ENCODE data around the gene CD109. TPM values are rescaled to one million over a fixed set of nuclear protein-coding genes. Genes with fewer than 3 reads are reported as not detected.

The CD109 gene
- total and polyA plus RNA-seq, 10 of the 15 experiments (the other 5 are each of a cell fraction or from before 2014, with no cell fraction given): 0.27 to 4.4 (median 2.1) TPM

GRCh38 chr6:73649783-73650182 lies 46.2 kb upstream of the CD109 start:
- Histone ChIP-seq H2AFZ (ENCODE audit: control insufficient read depth, low read depth, low read length) (no peak overlapping the region), H3K36me3 (ENCODE audit: control insufficient read depth in 2 of 2, insufficient read depth in 2 of 2, low read length in 1 of 2) (no peaks in the 10 kb centered on the region), H4K20me1 (ENCODE audit: control insufficient read depth, insufficient read depth) (no peaks in the 10 kb centered on the region), H3K9me3 (replicated peaks; ENCODE audit: control insufficient read depth, insufficient read depth, low read length) (no peaks in the 10 kb centered on the region), H3K4me3 (no peak overlapping the region), H3K4me2 (ENCODE audit: control insufficient read depth, insufficient read depth) (no peak overlapping the region), H3K9ac (ENCODE audit: control insufficient read depth, insufficient read depth, low read length) (no peak overlapping the region), H3K4me1 (ENCODE audit: control insufficient read depth, insufficient read depth, low read length) (no peaks in the 10 kb centered on the region), H3K79me2 (ENCODE audit: control insufficient read depth, insufficient read depth, low read length) (peaks cover 5% of the 10 kb centered on the region), H3K27ac (ENCODE audit: control insufficient read depth, insufficient read depth) (no peak overlapping the region), H3K27me3 (replicated peaks in 1 of 2; ENCODE audit: control insufficient read depth in 2 of 2, insufficient read depth in 2 of 2, low read length in 1 of 2) (no peaks in the 10 kb centered on the region)
- intact Hi-C loops (cut with micrococcal nuclease; ENCODE audit: unreplicated experiment) (loop anchor here (5.0 kb wide), 3 partner anchors 67 to 262 kb away; partner anchors contain the start of gene CGAS), in situ Hi-C loops (cut with MboI) (loop anchor here (5.0 kb wide), 1 partner anchor 127 kb away; the partner anchor contains the start of gene EEF1A1)
- POLR2A ChIA-PET: interaction anchor here (0.7 kb wide), 2 partner anchors 28 to 39 kb away, joined by 3 to 7 read pairs; no protein-coding TSS in a partner anchor
- SMC1A ChIA-PET (ENCODE audit: uncharacterized antibody, unreplicated experiment): interaction anchor here (0.6 to 1.0 kb wide), 2 partner anchors 36 to 83 kb away, joined by 3 read pairs; no protein-coding TSS in a partner anchor
- ATAC-seq (no peak), FAIRE-seq (no peak), DNase-seq (ENCODE audit: low read depth, low spot score) (no peak)
- TF ChIP-seq POLR2AphosphoS2 (IDR thresholded peaks at IDR 0.05; ENCODE audit: low read depth, low read length) (no peak), ZNF687 (IDR thresholded peaks at IDR 0.05) (no peak), NR2C2 (IDR thresholded peaks at IDR 0.05; ENCODE audit: borderline replicate concordance, control insufficient read depth, insufficient read length, low read depth) (no peak), STAT1 (conservative IDR thresholded peaks at IDR 0.05) (no peak), KDM1A (IDR thresholded peaks at IDR 0.05; ENCODE audit: borderline replicate concordance) (no peak), ZBTB4 (CRISPR knock-in tag; IDR thresholded peaks at IDR 0.05) (no peak), CHD1 (IDR thresholded peaks at IDR 0.05; ENCODE audit: low read depth, low read length) (no peak), NRF1 (conservative IDR thresholded peaks at IDR 0.05; ENCODE audit: low read depth, low read length) (no peak), EP300 (IDR thresholded peaks at IDR 0.05; ENCODE audit: borderline replicate concordance in 1 of 2, control insufficient read depth in 1 of 2, low read depth in 2 of 2, low read length in 2 of 2) (no peak), ZNF622 (IDR thresholded peaks at IDR 0.05) (no peak), CREM (IDR thresholded peaks at IDR 0.05; ENCODE audit: low read depth) (no peak), USF2 (IDR thresholded peaks at IDR 0.05; ENCODE audit: borderline replicate concordance, low read depth, low read length) (no peak), NKRF (conservative IDR thresholded peaks at IDR 0.05) (no peak)
- BruUV-seq (replicated peaks): no TSS peak
- 68% methylated on average over 4 of the region's 4 CpGs for WGBS (ENCODE audit: insufficient coverage, insufficient replicate concordance, low lambda C conversion rate, missing lambda C conversion rate)
- RAD21 ChIA-PET (ENCODE audit: unreplicated experiment): interaction anchor here (1.2 kb wide), 1 partner anchor 12 kb away, joined by 4 read pairs; no protein-coding TSS in a partner anchor
- CTCF ChIA-PET: interaction anchor here (0.8 kb wide), 1 partner anchor 134 kb away, joined by 4 read pairs; no protein-coding TSS in a partner anchor
